ENCODE results near the gene MYO16. TPM values are rescaled to one million over a fixed set of nuclear protein-coding genes. Genes with fewer than 3 reads are reported as not detected.

Gene MYO16
- total RNA-seq, 1 donor from 2014 or later: not detected

- intact Hi-C loops (cut with DNase I): no loop called here
- no peak for DNase-seq (ENCODE audit: low spot score in 2 of 2)
- TF ChIP-seq, protein P1, sequence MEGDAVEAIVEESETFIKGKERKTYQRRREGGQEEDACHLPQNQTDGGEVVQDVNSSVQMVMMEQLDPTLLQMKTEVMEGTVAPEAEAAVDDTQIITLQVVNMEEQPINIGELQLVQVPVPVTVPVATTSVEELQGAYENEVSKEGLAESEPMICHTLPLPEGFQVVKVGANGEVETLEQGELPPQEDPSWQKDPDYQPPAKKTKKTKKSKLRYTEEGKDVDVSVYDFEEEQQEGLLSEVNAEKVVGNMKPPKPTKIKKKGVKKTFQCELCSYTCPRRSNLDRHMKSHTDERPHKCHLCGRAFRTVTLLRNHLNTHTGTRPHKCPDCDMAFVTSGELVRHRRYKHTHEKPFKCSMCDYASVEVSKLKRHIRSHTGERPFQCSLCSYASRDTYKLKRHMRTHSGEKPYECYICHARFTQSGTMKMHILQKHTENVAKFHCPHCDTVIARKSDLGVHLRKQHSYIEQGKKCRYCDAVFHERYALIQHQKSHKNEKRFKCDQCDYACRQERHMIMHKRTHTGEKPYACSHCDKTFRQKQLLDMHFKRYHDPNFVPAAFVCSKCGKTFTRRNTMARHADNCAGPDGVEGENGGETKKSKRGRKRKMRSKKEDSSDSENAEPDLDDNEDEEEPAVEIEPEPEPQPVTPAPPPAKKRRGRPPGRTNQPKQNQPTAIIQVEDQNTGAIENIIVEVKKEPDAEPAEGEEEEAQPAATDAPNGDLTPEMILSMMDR (IDR thresholded peaks at IDR 0.05): no peak
- Histone ChIP-seq H3K27ac (no peak overlapping the region), H3K36me3 (no peaks in the 10 kb centered on the region), H3K4me3 (no peak overlapping the region), H3K9me3 (no peaks in the 10 kb centered on the region), H3K4me1 (no peaks in the 10 kb centered on the region), H3K27me3 (no peaks in the 10 kb centered on the region)
Measured at GRCh38 chr13:108950333-108951010, 321.1 kb downstream of the MYO16 start.

DNA sequence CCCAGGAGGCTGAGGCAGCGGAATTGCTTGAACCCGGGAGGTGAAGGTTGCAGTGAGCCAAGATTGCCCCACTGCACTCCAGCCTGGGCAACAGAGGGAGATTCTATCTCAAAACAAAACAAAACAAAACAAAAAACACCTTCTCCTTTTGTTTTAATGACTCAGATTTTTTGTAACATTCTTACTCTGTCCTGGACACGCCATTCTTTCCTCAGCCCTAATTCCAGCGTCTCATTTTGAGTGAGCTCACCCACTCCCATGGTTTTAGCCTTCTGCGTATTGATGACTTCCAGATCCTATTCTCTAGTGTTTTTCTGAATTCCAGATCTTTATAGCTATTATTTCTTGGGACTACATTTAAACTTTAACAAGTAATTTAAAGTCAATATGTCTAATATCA, 326.3 kb downstream of the MYO16 start:
- H3K27ac ChIP-seq: no peak overlapping the region
- no peaks in the 10 kb centered on the region for H3K9me3 ChIP-seq
- no peak for DNase-seq (ENCODE audit: low spot score in 2 of 2)
- intact Hi-C loops (cut with DNase I): no loop called here
- peaks cover 3 to 10% of the 10 kb centered on the region in 2 donors for H3K4me1 ChIP-seq
- H3K27me3 ChIP-seq: no peaks in the 10 kb centered on the region
- H3K4me3 ChIP-seq: no peak overlapping the region
- no peaks in the 10 kb centered on the region for H3K36me3 ChIP-seq
- TF ChIP-seq, protein P1 (IDR thresholded peaks at IDR 0.05): no peak

DNA sequence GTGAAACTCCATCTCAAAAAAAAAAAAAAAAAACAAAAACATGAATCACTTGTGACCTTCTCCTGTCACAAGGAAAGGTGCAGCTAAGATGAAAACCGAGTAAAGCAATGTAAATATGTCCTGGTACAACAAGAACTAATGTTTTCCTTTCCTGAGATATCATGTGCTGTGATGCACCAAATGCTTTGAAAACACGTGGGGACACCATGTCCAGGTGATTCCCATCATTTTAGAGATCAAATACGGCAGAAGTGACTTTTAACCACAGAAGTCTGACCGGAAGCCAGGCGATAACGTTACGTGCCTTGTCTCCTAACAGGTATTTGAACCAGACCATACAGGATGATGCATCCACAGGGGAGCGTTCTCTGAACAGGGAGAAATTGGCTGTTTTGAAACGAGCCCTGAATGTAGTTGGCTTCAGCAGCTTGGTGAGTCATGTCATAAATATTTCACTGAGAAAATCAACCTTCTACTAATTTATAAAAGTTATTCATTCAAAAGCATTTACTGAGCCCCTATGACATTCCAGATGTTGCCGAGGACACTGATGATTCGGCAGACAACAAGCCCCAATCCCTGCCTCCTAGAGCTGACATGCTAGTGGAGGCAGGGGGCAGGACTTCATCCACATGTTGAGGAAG, 328.1 kb downstream of the MYO16 start:
- no peak overlapping the region for H3K27ac ChIP-seq
- H3K4me1 ChIP-seq: peaks cover 3 to 10% of the 10 kb centered on the region in 2 donors
- TF ChIP-seq, protein P1 (IDR thresholded peaks at IDR 0.05): no peak
- intact Hi-C loops (cut with DNase I): loop anchor here (2.0 kb wide), 1 partner anchor 39 kb away; no protein-coding TSS in a partner anchor
- no peak overlapping the region for H3K4me3 ChIP-seq
- H3K27me3 ChIP-seq: no peaks in the 10 kb centered on the region
- DNase-seq (ENCODE audit: low spot score in 2 of 2): no peak
- no peaks in the 10 kb centered on the region for H3K36me3 ChIP-seq
- no peaks in the 10 kb centered on the region for H3K9me3 ChIP-seq

GRCh38 chr13:108958013-108958376, 328.6 kb downstream of the MYO16 start:
- no peaks in the 10 kb centered on the region for H3K27me3 ChIP-seq
- no peaks in the 10 kb centered on the region for H3K9me3 ChIP-seq
- no peak for DNase-seq (ENCODE audit: low spot score in 2 of 2)
- H3K36me3 ChIP-seq: no peaks in the 10 kb centered on the region
- intact Hi-C loops (cut with DNase I): loop anchor here (2.0 kb wide), 1 partner anchor 39 kb away; no protein-coding TSS in a partner anchor
- TF ChIP-seq, protein P1 (IDR thresholded peaks at IDR 0.05): no peak
- no peak overlapping the region for H3K4me3 ChIP-seq
- no peak overlapping the region for H3K27ac ChIP-seq
- peaks cover 3 to 10% of the 10 kb centered on the region in 2 donors for H3K4me1 ChIP-seq

GRCh38 chr13:108959234-108959633, 329.8 kb downstream of the MYO16 start:
- Histone ChIP-seq H3K4me3 (no peak overlapping the region), H3K27ac (peak overlapping the region; percentile 3 to 14), H3K27me3 (no peaks in the 10 kb centered on the region), H3K36me3 (no peaks in the 10 kb centered on the region), H3K4me1 (peaks cover 3 to 10% of the 10 kb centered on the region in 2 donors), H3K9me3 (no peaks in the 10 kb centered on the region)
- intact Hi-C loops (cut with DNase I): loop anchor here (2.0 kb wide), 1 partner anchor 40 kb away; no protein-coding TSS in a partner anchor
- TF ChIP-seq, protein P1 (IDR thresholded peaks at IDR 0.05): no peak
- no peak for DNase-seq (ENCODE audit: low spot score in 2 of 2)

Data from ascending aorta (tissue), 2 donors.